Caco-2 (cell line): ENCODE measurements around the gene BANP. TPM values are rescaled to one million over a fixed set of nuclear protein-coding genes. Genes with fewer than 3 reads are reported as not detected.
"Not testable (repeated sequence)": the region's sequence is repeated elsewhere in the genome, so short reads cannot be mapped to it uniquely, and the experiment has no call there.

Experiments used
- BruUV-seq: library from RNA; stranded (reverse); fragments of 400-500 nt; replicated peaks from 2 replicates; lab custom pipeline; 2021; lab: Mats Ljungman, UMichigan
- CTCF ChIA-PET: fragments of 300-600 bp; sonication (Branson Sonifier 250); formaldehyde crosslinking; loops from one replicate; lab custom pipeline; 2022; ENCODE audit warnings: antibody characterized with exemption; lab: Charles Lee
- POLR2A ChIA-PET: fragments of 300-600 bp; sonication (Branson Sonifier 250); formaldehyde crosslinking; loops from one replicate; lab custom pipeline; 2022; ENCODE audit warnings: antibody characterized with exemption; lab: Charles Lee
- DNase-seq, 2 experiments: peaks; one replicate each; pipeline versions ENCODE4 v3.0.0 to v3.0.0-alpha.2; 2020 to 2022
- H3K27me3 ChIP-seq: replicated peaks from 2 replicates; pipeline ENCODE4 v1.6.0; 2011; ENCODE audit warnings: low read length; ENCODE audit not compliant: control insufficient read depth, insufficient read depth
- H3K36me3 ChIP-seq: 2 replicates; pipeline ENCODE4 v1.5.1; 2011; ENCODE audit warnings: low read length; ENCODE audit not compliant: control insufficient read depth, insufficient read depth
- H3K4me1 ChIP-seq: fragments of 250-450 bp; sonication (Bioruptor Pico); 2 replicates; pipeline ENCODE4 v1.5.1; 2020; ENCODE audit warnings: mild to moderate bottlenecking
- H3K4me3 ChIP-seq: 2 replicates; pipeline ENCODE4 v1.5.1; 2011; ENCODE audit warnings: low read depth, mild to moderate bottlenecking, control low read depth, low read length
- H3K9me3 ChIP-seq: fragments of 250-450 bp; sonication (Bioruptor Pico); 2 replicates; pipeline ENCODE4 v1.5.1; 2020; ENCODE audit warnings: mild to moderate bottlenecking, moderate library complexity
- H3K27ac Mint-ChIP-seq: one replicate; pipeline ENCODE4 v1.8.0; 2022; ENCODE audit warnings: mixed read lengths; ENCODE audit not compliant: unreplicated experiment
- H3K27me3 Mint-ChIP-seq: one replicate; pipeline ENCODE4 v1.8.0; 2022; ENCODE audit warnings: mixed read lengths; ENCODE audit not compliant: insufficient read depth, unreplicated experiment
- H3K36me3 Mint-ChIP-seq: one replicate; pipeline ENCODE4 v1.8.0; 2022; ENCODE audit warnings: mild to moderate bottlenecking, mixed read lengths; ENCODE audit not compliant: insufficient read depth, unreplicated experiment
- H3K4me1 Mint-ChIP-seq: one replicate; pipeline ENCODE4 v1.8.0; 2022; ENCODE audit warnings: low read depth, mixed read lengths; ENCODE audit not compliant: unreplicated experiment
- H3K4me3 Mint-ChIP-seq: one replicate; pipeline ENCODE4 v1.8.0; 2022; ENCODE audit warnings: mild to moderate bottlenecking, moderate library complexity, mixed read lengths; ENCODE audit not compliant: unreplicated experiment
- H3K9me3 Mint-ChIP-seq: one replicate; pipeline ENCODE4 v1.8.0; 2022; ENCODE audit warnings: mixed read lengths; ENCODE audit not compliant: unreplicated experiment
- intact Hi-C: fragments of 100-400 bp; cut with micrococcal nuclease; formaldehyde crosslinking; loops from one replicate; pipeline ENCODE4 v1.10.0; 2022; ENCODE audit not compliant: unreplicated experiment
- total RNA-seq: library from RNA; stranded (reverse); gene quantifications from 2 replicates; pipeline ENCODE4 v1.2.3, GENCODE V29; 2022
- TF ChIP-seq, protein P1 (sequence below), 2 experiments: fragments of 200-600 bp in 1 of 2; IDR thresholded peaks; 1 replicate in 1 of 2; 2 replicates in 1 of 2; pipeline versions ENCODE4 v1.5.1 to v1.8.0; 2011 to 2022; ENCODE audit warnings: antibody characterized with exemption in 1 of 2, control low read depth in 1 of 2, inconsistent platforms in 1 of 2, low read depth in 1 of 2, low read length in 1 of 2, mild to moderate bottlenecking in 1 of 2, moderate library complexity in 1 of 2; ENCODE audit not compliant: insufficient read depth in 1 of 2, severe bottlenecking in 1 of 2, unreplicated experiment in 1 of 2

BANP gene
- total RNA-seq, 1 experiment from 2014 or later: 44.4 TPM

DNA sequence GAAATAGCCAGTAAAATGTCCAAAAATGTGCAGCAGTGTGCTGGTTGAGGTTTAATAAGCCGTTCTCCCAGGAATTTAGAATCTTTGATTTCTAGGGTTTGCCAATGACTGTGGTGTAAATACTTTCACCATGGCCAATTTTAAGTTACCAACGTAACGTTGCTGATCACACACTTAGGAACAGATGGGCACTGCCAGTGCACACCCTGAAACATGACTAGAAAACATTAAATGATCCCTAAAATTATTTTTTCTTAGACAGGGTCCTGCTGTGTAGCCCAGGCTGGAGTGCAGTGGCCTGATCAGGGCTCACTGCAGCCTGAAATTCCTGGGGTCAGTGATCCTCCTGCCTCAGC is 18.1 kb upstream of the BANP start:
- no peak for DNase-seq
- POLR2A ChIA-PET: no interaction called here

DNA sequence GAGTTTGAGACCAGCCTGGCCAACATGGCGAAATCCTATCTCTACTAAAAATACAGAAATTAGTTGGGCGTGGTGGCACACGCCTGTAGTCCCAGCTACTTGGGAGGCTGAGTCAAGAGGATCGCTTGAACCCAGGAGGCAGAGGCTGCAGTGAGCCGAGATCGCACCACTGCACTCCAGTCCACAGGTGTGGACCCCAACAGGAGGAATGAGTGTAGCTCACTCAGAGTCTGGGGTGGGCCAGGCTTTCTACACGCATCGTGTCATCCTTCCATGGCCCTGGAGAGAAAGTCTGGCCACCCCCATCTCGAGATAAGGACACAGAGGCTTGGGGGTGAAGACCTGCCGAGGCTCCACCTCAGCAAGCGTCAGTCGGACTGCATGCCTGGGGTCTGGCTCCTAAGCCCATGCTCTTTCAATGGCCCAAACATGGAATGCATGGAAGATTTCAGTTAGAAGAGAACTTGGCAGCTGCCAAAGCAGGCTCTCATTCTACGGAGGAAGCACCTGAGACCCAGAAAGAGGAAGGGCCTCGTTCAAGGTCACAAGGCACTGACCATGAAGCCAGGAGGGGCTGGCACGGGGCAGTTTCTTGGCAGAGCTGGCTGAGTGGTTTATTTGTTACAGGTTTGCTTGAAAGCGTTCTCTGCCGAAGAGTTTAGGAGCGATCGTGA is 16.3 kb upstream of the BANP start:
- H3K9me3 ChIP-seq, H3K4me1 Mint-ChIP-seq, BruUV-seq, H3K27me3 ChIP-seq, H3K27ac Mint-ChIP-seq, CTCF ChIA-PET, H3K27me3 Mint-ChIP-seq, H3K4me3 Mint-ChIP-seq, intact Hi-C loops, H3K36me3 Mint-ChIP-seq, POLR2A ChIA-PET, H3K4me1 ChIP-seq, H3K36me3 ChIP-seq, DNase-seq, H3K4me3 ChIP-seq: not testable (repeated sequence)
- H3K9me3 Mint-ChIP-seq: peaks cover 16% of the 10 kb centered on the region

More for the DNA sequence above, 18.1 kb upstream of the BANP start:
- Histone ChIP-seq H3K4me1 (peaks cover 4% of the 10 kb centered on the region; the same call in 1 of the 2 replicates), H3K9me3 (no peaks in the 10 kb centered on the region), H3K36me3 (no peaks in the 10 kb centered on the region), H3K27me3 (no peaks in the 10 kb centered on the region), H3K4me3 (no peak overlapping the region)
- no TSS peak for BruUV-seq
- H3K9me3 Mint-ChIP-seq: peaks cover under 1% of the 10 kb centered on the region
- CTCF ChIA-PET: no interaction called here
- no peaks in the 10 kb centered on the region for H3K36me3 Mint-ChIP-seq
- H3K4me1 Mint-ChIP-seq: peaks cover 6% of the 10 kb centered on the region
- no peak overlapping the region for H3K4me3 Mint-ChIP-seq
- H3K27ac Mint-ChIP-seq: no peak overlapping the region
- H3K27me3 Mint-ChIP-seq: no peaks in the 10 kb centered on the region
- TF ChIP-seq, protein P1, sequence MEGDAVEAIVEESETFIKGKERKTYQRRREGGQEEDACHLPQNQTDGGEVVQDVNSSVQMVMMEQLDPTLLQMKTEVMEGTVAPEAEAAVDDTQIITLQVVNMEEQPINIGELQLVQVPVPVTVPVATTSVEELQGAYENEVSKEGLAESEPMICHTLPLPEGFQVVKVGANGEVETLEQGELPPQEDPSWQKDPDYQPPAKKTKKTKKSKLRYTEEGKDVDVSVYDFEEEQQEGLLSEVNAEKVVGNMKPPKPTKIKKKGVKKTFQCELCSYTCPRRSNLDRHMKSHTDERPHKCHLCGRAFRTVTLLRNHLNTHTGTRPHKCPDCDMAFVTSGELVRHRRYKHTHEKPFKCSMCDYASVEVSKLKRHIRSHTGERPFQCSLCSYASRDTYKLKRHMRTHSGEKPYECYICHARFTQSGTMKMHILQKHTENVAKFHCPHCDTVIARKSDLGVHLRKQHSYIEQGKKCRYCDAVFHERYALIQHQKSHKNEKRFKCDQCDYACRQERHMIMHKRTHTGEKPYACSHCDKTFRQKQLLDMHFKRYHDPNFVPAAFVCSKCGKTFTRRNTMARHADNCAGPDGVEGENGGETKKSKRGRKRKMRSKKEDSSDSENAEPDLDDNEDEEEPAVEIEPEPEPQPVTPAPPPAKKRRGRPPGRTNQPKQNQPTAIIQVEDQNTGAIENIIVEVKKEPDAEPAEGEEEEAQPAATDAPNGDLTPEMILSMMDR (IDR thresholded peaks at IDR 0.05; ENCODE audit: insufficient read depth in 1 of 2, low read depth in 1 of 2, low read length in 1 of 2, severe bottlenecking in 1 of 2, unreplicated experiment in 1 of 2): no peak
- intact Hi-C loops: no loop called here

DNA sequence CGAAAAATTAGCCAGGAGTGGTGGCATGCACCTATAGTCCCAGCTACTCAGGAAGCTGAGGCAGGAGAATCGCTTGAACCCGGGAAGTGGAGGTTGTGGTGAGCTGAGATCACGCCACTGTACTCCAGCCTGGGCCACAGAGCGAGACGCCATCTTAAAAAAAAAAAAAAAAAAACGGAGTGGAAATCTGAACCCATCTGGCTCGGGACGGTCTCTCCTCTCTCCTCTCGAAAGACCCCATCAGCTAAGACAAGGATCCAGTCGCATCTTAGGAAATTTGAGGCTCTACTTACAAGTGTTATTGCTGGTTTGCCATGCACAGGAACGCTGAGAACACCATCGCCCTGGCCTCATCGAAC is 15.2 kb upstream of the BANP start:
- intact Hi-C loops, H3K9me3 ChIP-seq, H3K27me3 ChIP-seq, H3K4me3 ChIP-seq, H3K36me3 ChIP-seq, BruUV-seq, H3K4me1 Mint-ChIP-seq, H3K4me1 ChIP-seq, DNase-seq, H3K4me3 Mint-ChIP-seq, H3K27me3 Mint-ChIP-seq, H3K36me3 Mint-ChIP-seq, H3K27ac Mint-ChIP-seq: not testable (repeated sequence)
- ChIA-PET CTCF (interaction anchor here (0.7 kb wide), 1 partner anchor 144 kb away, joined by 6 read pairs; no protein-coding TSS in a partner anchor), POLR2A (interaction anchor here (1.0 to 1.1 kb wide), 2 partner anchors 9 to 15 kb away, joined by 4 read pairs; partner anchors contain the start of gene BANP)
- H3K9me3 Mint-ChIP-seq: peaks cover 16% of the 10 kb centered on the region

DNA sequence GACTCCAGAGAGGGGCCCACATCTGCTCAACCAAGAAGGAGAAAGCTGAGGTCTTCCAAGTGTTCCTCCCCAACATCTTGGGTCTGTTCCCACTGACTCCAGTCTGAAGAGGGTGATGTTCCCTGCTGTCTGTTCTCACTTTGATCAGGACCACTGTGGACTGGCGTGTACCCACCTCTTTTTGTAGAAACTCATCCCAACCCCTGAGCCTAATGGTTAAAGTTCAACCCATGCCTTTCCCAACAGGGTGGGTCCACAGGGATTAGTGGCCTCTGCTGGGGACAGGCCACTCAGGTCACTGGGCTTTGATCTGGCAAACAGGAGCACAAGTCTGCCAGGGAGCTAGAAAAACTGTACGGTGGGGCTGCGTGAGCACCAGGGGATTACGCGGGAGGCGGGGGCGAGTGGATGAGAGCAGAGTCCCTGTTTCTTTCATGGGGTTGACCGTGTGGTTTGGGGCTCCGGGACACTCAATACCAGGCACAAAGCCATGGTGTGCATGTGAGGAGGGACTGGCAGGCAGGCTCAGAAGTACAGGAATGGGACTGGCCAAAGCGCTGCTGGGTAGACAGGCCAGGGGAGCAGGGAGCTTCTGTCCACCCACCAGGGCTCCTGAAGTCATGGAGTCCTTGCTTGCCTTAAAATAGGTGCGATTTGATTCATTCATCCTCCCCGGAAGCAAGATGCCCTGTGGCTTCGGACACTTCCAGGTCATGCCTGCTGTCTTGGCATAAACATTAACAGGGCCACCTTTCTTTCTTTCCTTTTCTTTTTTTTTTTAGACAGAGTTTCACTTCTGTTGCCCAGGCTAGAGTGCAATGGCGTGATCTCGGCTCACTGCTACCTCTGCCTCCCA is 14.6 kb upstream of the BANP start, which contains the start of gene CA5A:
Gene CA5A (minus strand): TSS at position 155 of the 856 bp plus-strand sequence. CDS start 79 bp downstream, at position 76.
- Mint-ChIP-seq H3K27ac (peak within 1 kb of the TSS; percentile 27), H3K9me3 (peaks cover 16% of the 10 kb centered on the region), H3K4me1 (peaks cover 6% of the 10 kb centered on the region), H3K4me3 (no peak within 1 kb of the TSS), H3K27me3 (no peaks in the 10 kb centered on the region), H3K36me3 (no peaks in the 10 kb centered on the region)
- H3K4me1 ChIP-seq: peaks cover 4% of the 10 kb centered on the region; the same call in 1 of the 2 replicates
- H3K9me3 ChIP-seq: no peaks in the 10 kb centered on the region
- DNase-seq: no peak
- no peak within 1 kb of the TSS for H3K4me3 ChIP-seq
- TF ChIP-seq, protein P1 (IDR thresholded peaks at IDR 0.05; ENCODE audit: insufficient read depth in 1 of 2, low read depth in 1 of 2, low read length in 1 of 2, severe bottlenecking in 1 of 2, unreplicated experiment in 1 of 2): no peak
- ChIA-PET CTCF (no interaction called here), POLR2A (interaction anchor here (0.9 to 1.1 kb wide), 3 partner anchors 9 to 66 kb away, joined by 4 read pairs; partner anchors contain the start of gene BANP)
- no peaks in the 10 kb centered on the region for H3K27me3 ChIP-seq
- BruUV-seq: no TSS peak
- H3K36me3 ChIP-seq: no peaks in the 10 kb centered on the region
- intact Hi-C loops: no loop called here

DNA sequence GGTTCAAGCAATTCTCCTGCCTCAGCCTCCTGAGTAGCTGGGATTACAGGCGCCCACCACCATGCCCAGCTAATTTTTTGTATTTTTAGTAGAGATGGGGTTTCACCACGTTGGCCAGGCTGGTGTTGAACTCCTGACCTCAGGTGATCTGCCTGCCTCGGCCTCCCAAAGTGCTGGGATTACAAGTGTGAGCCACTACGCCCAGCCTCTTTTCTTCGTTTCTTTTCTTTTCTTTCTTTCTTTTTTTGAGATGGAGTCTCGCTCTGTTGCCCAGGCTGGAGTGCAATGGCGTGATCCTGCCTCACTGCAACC is 14.0 kb upstream of the BANP start:
- H3K4me1 ChIP-seq, H3K36me3 Mint-ChIP-seq, intact Hi-C loops, CTCF ChIA-PET, H3K4me3 ChIP-seq, H3K9me3 ChIP-seq, H3K27me3 ChIP-seq, BruUV-seq, H3K4me1 Mint-ChIP-seq, H3K4me3 Mint-ChIP-seq, H3K27me3 Mint-ChIP-seq, H3K27ac Mint-ChIP-seq, H3K36me3 ChIP-seq, DNase-seq: not testable (repeated sequence)
- POLR2A ChIA-PET: interaction anchor here (0.9 to 1.1 kb wide), 2 partner anchors 14 to 67 kb away, joined by 4 read pairs; partner anchors contain the start of gene BANP
- peaks cover 16% of the 10 kb centered on the region for H3K9me3 Mint-ChIP-seq
